Measurements from ENCODE around the gene EPN3. TPM values are rescaled to one million over a fixed set of nuclear protein-coding genes. Genes with fewer than 3 reads are reported as not detected.

EPN3 gene
- total RNA-seq, 2 donors from 2014 or later, result not detected

DNA sequence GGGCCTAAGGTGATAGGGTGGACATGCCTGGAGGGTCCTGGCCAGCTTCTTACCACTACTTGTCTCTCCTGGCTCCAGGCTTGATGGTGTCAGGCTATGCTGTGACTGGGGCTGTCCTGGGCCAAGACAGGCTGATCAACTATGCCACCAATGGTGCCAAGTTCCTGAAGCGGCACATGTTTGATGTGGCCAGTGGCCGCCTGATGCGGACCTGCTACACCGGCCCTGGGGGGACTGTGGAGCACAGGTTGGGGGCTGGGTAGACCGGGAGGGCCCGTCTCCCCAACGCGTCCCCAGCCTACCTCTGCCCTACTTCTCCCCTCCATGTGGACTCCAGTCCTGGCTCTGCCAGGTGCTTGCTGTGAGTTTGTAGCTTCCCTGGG, 18.9 kb downstream of the EPN3 start:
- no peak overlapping the region for H3K4me3 Mint-ChIP-seq

DNA sequence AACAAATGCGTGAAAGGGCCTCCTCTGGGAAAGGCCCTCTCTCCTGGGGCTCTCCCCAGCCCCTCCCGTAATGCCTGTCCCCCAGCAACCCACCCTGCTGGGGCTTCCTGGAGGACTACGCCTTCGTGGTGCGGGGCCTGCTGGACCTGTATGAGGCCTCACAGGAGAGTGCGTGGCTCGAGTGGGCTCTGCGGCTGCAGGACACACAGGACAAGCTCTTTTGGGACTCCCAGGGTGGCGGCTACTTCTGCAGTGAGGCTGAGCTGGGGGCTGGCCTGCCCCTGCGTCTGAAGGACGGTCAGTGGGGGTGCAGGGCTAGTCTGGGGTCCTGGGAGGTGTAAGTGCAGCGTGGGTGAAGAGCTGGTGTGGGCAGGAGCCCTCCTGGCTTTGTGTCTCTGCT, 19.3 kb downstream of the EPN3 start:
- Mint-ChIP-seq H3K9me3 (no peaks in the 10 kb centered on the region), H3K27ac (no peak overlapping the region), H3K4me3 (no peak overlapping the region), H3K36me3 (ENCODE audit: insufficient read depth in 2 of 2) (no peaks in the 10 kb centered on the region), H3K4me1 (ENCODE audit: low read depth) (peaks cover 7% of the 10 kb centered on the region), H3K27me3 (ENCODE audit: low read depth) (no peaks in the 10 kb centered on the region)
- DNase-seq (no peak), ATAC-seq (replicated peaks in 1 of 2) (no peak)

More for the DNA sequence above, 18.9 kb downstream of the EPN3 start:
- ATAC-seq (replicated peaks in 1 of 2), result no peak
- no peak for DNase-seq
- Mint-ChIP-seq H3K4me1 (ENCODE audit: low read depth) (peaks cover 11% of the 10 kb centered on the region), H3K27ac (no peak overlapping the region), H3K9me3 (no peaks in the 10 kb centered on the region), H3K27me3 (ENCODE audit: low read depth) (peaks cover under 1% of the 10 kb centered on the region), H3K36me3 (ENCODE audit: insufficient read depth in 2 of 2) (no peaks in the 10 kb centered on the region)

DNA sequence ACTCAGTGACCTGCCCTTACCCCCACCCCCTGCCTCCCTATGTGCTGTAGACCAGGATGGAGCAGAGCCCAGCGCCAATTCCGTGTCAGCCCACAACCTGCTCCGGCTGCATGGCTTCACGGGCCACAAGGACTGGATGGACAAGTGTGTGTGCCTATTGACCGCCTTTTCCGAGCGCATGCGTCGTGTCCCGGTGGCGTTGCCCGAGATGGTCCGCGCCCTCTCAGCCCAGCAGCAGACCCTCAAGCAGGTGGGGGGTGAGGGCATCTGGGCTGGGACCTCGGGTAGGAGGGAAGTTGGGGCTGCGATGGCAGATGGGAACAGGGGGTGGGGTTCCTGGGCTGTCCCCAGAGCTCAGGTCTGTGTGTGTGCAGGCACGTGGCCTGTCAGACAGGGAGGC, 21.7 kb downstream of the EPN3 start:
- ATAC-seq (replicated peaks in 1 of 2), result no peak

DNA sequence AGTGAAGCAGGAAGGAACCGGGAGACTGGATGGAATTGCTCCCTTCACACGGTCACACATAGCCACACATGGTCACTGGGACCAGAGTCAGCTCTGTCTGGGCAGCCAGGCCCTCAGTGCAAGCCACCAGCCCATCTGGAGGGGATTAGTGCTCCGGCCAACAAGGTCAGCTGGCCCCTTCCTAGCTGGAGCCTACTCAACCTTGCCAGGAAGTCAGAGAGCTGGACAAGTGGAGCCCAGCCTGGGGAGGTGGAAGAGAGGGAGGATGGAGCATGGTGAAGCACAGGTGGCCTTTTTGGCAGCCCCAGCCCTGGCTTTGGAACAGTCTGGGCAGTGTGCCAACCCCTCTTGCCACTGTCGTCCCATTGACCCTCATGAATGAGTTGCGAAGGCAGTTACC, 24.3 kb downstream of the EPN3 start:
- Mint-ChIP-seq H3K36me3 (ENCODE audit: insufficient read depth in 2 of 2) (no peaks in the 10 kb centered on the region), H3K27me3 (ENCODE audit: low read depth) (peaks cover 15% of the 10 kb centered on the region), H3K4me3 (no peak overlapping the region), H3K27ac (no peak overlapping the region), H3K4me1 (ENCODE audit: low read depth) (peaks cover 15% of the 10 kb centered on the region), H3K9me3 (no peaks in the 10 kb centered on the region)
- DNase-seq (no peak), ATAC-seq (replicated peaks in 1 of 2) (no peak)

More for the DNA sequence above, 21.7 kb downstream of the EPN3 start:
- no peak for DNase-seq
- Mint-ChIP-seq H3K4me3 (no peak overlapping the region), H3K4me1 (ENCODE audit: low read depth) (peaks cover 6% of the 10 kb centered on the region), H3K36me3 (ENCODE audit: insufficient read depth in 2 of 2) (no peaks in the 10 kb centered on the region), H3K27ac (no peak overlapping the region), H3K9me3 (no peaks in the 10 kb centered on the region), H3K27me3 (ENCODE audit: low read depth) (peaks cover 15% of the 10 kb centered on the region)

DNA sequence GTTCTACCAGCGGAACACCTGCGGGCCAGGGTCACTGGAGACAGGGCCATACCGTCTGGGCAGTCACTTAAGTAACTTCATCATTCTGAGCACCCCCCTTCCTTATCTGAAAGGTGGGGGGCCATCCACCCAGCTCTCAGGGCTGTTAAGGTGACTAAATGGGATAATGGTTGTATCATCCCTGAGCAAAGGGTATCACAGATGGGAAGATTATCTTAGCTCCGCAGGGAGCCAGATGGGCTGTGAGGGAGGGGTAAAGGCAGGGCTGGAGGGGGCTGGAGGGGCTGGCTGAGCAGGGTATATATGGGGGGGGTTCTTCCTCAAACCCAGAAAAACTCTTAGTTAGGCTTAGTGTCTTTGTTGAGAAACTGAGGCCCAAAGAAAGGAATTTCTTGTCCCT, 25.1 kb downstream of the EPN3 start:
- DNase-seq, result no peak
- no peak for ATAC-seq (replicated peaks in 1 of 2)
- Mint-ChIP-seq H3K27ac (no peak overlapping the region), H3K9me3 (no peaks in the 10 kb centered on the region), H3K36me3 (ENCODE audit: insufficient read depth in 2 of 2) (no peaks in the 10 kb centered on the region), H3K4me1 (ENCODE audit: low read depth) (peaks cover 15% of the 10 kb centered on the region), H3K27me3 (ENCODE audit: low read depth) (peaks cover 20% of the 10 kb centered on the region), H3K4me3 (no peak overlapping the region)

DNA sequence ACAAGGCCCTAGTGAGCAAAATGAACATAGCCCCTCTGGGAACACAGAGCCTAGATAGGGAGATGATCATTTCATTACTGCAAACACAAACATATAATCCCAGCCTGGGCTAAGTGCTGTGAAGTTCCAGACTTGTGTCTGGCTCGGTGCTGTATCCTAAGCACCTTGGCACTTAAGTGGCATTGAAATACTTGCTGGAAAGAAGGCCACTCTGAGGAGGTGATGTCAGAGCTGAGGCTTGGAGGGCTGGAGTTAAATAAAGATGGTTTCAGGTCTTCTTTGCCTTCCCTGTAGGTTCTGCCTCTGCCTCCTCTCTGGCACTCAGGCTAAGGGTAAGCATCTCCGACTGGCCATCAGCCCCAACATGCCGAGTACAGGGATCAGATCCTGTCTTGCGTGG, 25.6 kb downstream of the EPN3 start:
- no peak for DNase-seq
- no peak overlapping the region for H3K27ac Mint-ChIP-seq

DNA sequence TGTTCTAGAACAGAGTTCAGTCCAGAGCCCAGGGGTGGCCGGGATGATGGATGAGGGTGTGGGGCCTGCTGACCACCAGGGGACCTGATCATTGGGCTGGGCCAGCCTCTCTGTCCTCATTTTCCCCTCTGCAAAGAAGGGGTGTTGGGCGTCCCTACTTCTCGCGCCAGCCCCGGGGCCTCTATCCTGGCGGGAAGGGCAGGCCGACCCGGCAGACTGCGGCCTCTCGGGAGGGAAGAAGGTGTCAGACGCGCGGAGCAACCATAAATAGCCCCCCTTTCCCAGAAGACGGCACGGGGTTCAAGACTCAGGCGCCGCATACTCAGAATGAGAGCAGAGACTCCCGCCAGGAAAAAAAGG, 26.0 kb downstream of the EPN3 start:
- H3K4me1 Mint-ChIP-seq (ENCODE audit: low read depth), result peaks cover 15% of the 10 kb centered on the region
- H3K4me3 Mint-ChIP-seq, result peak overlapping the region; percentile 67 to 92
- no peaks in the 10 kb centered on the region for H3K9me3 Mint-ChIP-seq
- DNase-seq (no peak), ATAC-seq (replicated peaks in 1 of 2) (no peak)
- no peaks in the 10 kb centered on the region for H3K36me3 Mint-ChIP-seq (ENCODE audit: insufficient read depth in 2 of 2)
- no peak overlapping the region for H3K27ac Mint-ChIP-seq
- peaks cover 28% of the 10 kb centered on the region for H3K27me3 Mint-ChIP-seq (ENCODE audit: low read depth)

More for the DNA sequence above, 25.6 kb downstream of the EPN3 start:
- Mint-ChIP-seq H3K9me3 (no peaks in the 10 kb centered on the region), H3K27me3 (ENCODE audit: low read depth) (peaks cover 23% of the 10 kb centered on the region), H3K4me3 (peak overlapping the region in 1 of 2 donors; percentile 92), H3K4me1 (ENCODE audit: low read depth) (peaks cover 15% of the 10 kb centered on the region), H3K36me3 (ENCODE audit: insufficient read depth in 2 of 2) (no peaks in the 10 kb centered on the region)
- ATAC-seq (replicated peaks in 1 of 2), result no peak

DNA sequence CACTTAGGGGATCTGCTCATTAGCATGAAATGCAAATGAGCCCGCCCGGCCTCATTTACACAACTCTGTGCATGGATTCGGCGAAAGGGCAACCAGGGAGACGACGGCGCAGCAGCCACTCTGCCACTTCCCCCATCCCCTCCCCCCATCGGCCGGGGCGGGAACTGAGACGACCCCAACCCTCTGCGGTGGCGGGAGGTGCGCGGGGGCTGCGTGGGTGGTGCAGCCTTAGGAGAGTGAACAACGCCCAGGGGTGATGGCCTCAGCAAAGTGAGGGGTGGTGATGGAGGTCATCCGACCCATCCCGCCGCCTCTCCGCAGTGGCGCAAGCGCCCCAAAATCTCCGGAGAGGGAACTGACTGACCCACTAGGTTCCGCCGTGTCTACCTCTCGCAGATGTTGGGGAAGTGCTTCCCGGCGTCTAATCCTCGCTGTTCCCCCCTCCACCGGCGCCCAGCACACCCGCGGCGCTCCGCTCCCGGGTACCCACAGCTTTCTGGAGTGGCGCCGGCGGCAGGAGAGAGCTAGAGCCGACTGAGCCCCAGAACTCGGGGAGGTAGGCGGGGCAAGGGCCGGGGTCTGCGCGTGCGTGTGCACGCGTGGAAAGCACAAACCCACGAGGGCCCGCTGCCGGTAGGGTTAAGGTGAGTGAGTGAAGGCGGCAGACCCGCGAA, 26.5 kb downstream of the EPN3 start:
- no peak overlapping the region for H3K27ac Mint-ChIP-seq
- no peaks in the 10 kb centered on the region for H3K36me3 Mint-ChIP-seq (ENCODE audit: insufficient read depth in 2 of 2)
- no peak for DNase-seq
- ATAC-seq (replicated peaks in 1 of 2), result no peak
- H3K4me3 Mint-ChIP-seq, result peak overlapping the region; percentile 67 to 92
- H3K4me1 Mint-ChIP-seq (ENCODE audit: low read depth), result peaks cover 15% of the 10 kb centered on the region
- no peaks in the 10 kb centered on the region for H3K9me3 Mint-ChIP-seq
- peaks cover 33% of the 10 kb centered on the region for H3K27me3 Mint-ChIP-seq (ENCODE audit: low read depth)

DNA sequence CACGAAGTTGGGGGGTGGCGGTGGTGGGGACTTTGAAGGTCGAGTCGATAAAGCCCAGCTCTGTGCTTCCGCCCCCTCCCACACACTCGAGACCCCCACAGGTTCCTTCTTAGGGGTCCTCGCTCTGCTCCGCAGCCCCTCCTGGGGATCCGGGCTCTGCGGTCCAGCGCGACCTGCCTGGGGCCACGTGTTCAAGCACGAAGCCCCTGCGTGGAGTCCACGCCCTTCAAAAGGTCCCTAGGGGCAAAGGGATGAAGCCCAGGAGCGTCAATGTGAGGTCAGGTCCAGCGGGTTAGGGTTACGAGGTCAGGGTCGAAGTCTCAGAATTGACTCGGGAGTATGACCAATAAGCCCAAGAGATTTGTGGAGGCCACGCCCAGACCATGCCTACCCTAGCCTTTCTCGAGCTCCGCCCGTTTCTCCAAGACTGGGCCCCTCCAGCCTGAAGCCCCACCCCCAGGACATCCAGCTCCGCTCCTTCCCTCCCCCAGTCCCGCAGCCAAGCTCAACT, 27.2 kb downstream of the EPN3 start:
- DNase-seq, result peak; percentile 35 to 58
- no peaks in the 10 kb centered on the region for H3K9me3 Mint-ChIP-seq
- peak; percentile 36 to 46 for ATAC-seq (replicated peaks in 1 of 2)
- H3K4me1 Mint-ChIP-seq (ENCODE audit: low read depth), result peaks cover 15% of the 10 kb centered on the region
- H3K27me3 Mint-ChIP-seq (ENCODE audit: low read depth), result peaks cover 39% of the 10 kb centered on the region
- H3K27ac Mint-ChIP-seq, result no peak overlapping the region
- H3K4me3 Mint-ChIP-seq, result peak overlapping the region; percentile 83 to 92
- H3K36me3 Mint-ChIP-seq (ENCODE audit: insufficient read depth in 2 of 2), result no peaks in the 10 kb centered on the region

DNA sequence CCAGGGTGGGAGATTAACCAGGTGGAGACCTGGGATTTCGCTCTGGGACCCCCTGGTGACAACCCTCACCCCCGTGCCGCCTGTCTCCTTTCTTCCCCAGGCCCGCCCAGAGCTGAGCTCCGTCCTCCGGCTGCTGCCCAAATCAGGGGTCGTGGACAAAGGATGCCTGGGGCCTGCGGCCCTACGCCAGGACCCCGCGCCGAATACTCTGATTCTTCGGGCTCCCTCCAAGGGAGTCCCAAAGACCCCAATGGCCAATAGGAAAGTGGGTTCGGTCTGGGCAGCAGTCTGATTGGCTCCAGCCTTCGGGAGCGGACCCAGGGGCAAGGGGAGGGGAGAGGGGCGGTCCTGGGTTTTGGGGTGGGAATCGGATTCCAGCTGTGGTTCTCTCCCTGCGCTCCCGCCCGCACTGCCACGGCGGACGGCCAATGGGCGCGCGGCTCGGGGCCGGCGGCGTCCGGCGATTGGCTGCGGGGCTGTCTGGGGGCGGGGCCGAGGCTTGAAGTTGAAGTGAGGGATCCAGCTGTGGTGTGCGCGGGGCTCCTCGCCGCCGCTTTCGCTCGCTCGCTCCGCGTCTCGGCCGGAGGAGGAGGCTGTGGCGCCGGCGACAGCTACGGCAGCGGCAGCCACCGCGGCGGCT, 27.8 kb downstream of the EPN3 start, which contains the start of gene CACNA1G:
Gene CACNA1G, plus strand, starts transcription at position 531 of the 640 bp plus-strand sequence. CDS start 745 bp downstream, outside the sequence.
- Mint-ChIP-seq H3K4me3 (peak within 1 kb of the TSS; percentile 83 to 92), H3K9me3 (no peaks in the 10 kb centered on the region), H3K4me1 (ENCODE audit: low read depth) (peaks cover 15% of the 10 kb centered on the region), H3K36me3 (ENCODE audit: insufficient read depth in 2 of 2) (no peaks in the 10 kb centered on the region), H3K27ac (no peak within 1 kb of the TSS), H3K27me3 (ENCODE audit: low read depth) (peaks cover 45% of the 10 kb centered on the region)
- DNase-seq (peak; percentile 91), ATAC-seq (replicated peaks in 1 of 2) (peak; percentile 91 to 93)

DNA sequence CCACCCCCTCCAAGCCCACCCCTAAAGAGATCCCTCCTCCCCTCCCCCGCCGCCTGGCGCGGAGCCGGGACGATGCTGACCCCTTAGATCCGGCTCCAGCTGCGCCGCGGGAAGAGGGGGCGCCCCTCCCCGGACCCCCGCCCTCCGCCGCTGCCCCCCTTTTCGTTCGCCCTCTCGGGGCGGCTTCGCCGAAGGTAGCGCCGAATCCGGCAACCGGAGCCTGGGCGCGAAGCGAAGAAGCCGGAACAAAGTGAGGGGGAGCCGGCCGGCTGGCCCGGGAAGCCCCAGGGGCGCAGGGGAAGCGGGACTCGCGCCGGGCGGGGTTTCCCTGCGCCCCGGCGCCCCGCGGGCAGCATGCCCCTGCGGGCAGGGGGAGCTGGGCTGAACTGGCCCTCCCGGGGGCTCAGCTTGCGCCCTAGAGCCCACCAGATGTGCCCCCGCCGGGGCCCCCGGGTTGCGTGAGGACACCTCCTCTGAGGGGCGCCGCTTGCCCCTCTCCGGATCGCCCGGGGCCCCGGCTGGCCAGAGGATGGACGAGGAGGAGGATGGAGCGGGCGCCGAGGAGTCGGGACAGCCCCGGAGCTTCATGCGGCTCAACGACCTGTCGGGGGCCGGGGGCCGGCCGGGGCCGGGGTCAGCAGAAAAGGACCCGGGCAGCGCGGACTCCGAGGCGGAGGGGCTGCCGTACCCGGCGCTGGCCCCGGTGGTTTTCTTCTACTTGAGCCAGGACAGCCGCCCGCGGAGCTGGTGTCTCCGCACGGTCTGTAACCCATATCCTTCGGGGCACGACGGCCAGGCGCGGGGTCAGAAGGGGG, 28.6 kb downstream of the EPN3 start:
- Mint-ChIP-seq H3K36me3 (ENCODE audit: insufficient read depth in 2 of 2) (no peaks in the 10 kb centered on the region), H3K4me3 (peak overlapping the region; percentile 45 to 83), H3K4me1 (ENCODE audit: low read depth) (peaks cover 22% of the 10 kb centered on the region), H3K27me3 (ENCODE audit: low read depth) (peaks cover 53% of the 10 kb centered on the region), H3K27ac (no peak overlapping the region), H3K9me3 (no peaks in the 10 kb centered on the region)
- DNase-seq (peak in 1 of 2 donors; percentile 36), ATAC-seq (replicated peaks in 1 of 2) (peak; percentile 4 to 22)

DNA sequence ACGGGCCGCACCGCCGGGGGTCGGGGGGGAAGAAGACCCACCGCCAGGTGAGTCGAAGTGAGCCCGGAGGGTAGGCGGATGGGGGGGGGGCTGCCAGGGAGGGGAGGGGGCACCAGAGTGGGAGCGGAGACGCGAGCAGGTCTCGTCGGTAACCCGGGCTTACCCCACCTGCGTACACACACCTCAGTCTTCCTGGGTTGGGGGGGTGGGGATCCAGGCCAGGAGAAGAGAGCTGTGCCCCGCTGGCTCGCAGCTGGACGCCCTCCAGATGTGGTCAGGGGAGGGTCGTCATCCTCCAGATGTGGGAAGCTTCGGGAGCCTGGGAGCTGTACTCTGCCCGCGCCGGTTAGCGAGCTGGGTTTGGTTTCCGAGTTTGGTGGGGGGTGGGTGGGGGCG, 29.2 kb downstream of the EPN3 start:
- Mint-ChIP-seq H3K4me3 (peak overlapping the region in 1 of 2 donors; percentile 45), H3K27ac (no peak overlapping the region), H3K27me3 (ENCODE audit: low read depth) (peaks cover 59% of the 10 kb centered on the region), H3K9me3 (no peaks in the 10 kb centered on the region), H3K36me3 (ENCODE audit: insufficient read depth in 2 of 2) (no peaks in the 10 kb centered on the region), H3K4me1 (ENCODE audit: low read depth) (peaks cover 22% of the 10 kb centered on the region)
- ATAC-seq (replicated peaks in 1 of 2) (no peak), DNase-seq (no peak)

Measured in activated T-cell treated with anti-CD3 and anti-CD28 coated beads, Interleukin-2, amount 50 U/mL, for 72 hours (primary cell).